Measurements from ENCODE around the gene FLG2.

Gene FLG2

GRCh38 chr1:152359906-152360305 lies at the start of gene FLG2:
FLG2 (minus strand) TSS chr1:152360006; CDS start chr1:152358884, 1,122 bp downstream.
- DNase-seq (ENCODE audit: low read depth in 2 of 2), result no peak

GRCh38 chr1:152408664-152409063 lies 48.9 kb upstream of the FLG2 start:
- no peak for DNase-seq (ENCODE audit: low read depth in 2 of 2)

- no peak for DNase-seq (ENCODE audit: low read depth in 2 of 2)
These were observed 39.2 kb upstream of the FLG2 start for GRCh38 chr1:152398812-152399698.

- DNase-seq (ENCODE audit: low read depth in 2 of 2), result no peak
These were observed 37.7 kb upstream of the FLG2 start for GRCh38 chr1:152397474-152397873.

GRCh38 chr1:152394151-152394550 lies 34.3 kb upstream of the FLG2 start:
- DNase-seq (ENCODE audit: low read depth in 2 of 2), result no peak

- DNase-seq (ENCODE audit: low read depth in 2 of 2), result no peak
These were observed 33.1 kb upstream of the FLG2 start for GRCh38 chr1:152392909-152393308.

GRCh38 chr1:152388889-152389288 lies 29.1 kb upstream of the FLG2 start:
- no peak for DNase-seq (ENCODE audit: low read depth in 2 of 2)

GRCh38 chr1:152386940-152387339 lies 27.1 kb upstream of the FLG2 start:
- DNase-seq (ENCODE audit: low read depth in 2 of 2), result no peak

- no peak for DNase-seq (ENCODE audit: low read depth in 2 of 2)
These were observed 21.1 kb upstream of the FLG2 start for GRCh38 chr1:152380932-152381331.

- DNase-seq (ENCODE audit: low read depth in 2 of 2), result no peak
These were observed 14.6 kb upstream of the FLG2 start for GRCh38 chr1:152374451-152374850.

- DNase-seq (ENCODE audit: low read depth in 2 of 2), result no peak
These were observed 12.9 kb upstream of the FLG2 start for GRCh38 chr1:152372672-152373071.

GRCh38 chr1:152367436-152367835 lies 7.6 kb upstream of the FLG2 start:
- DNase-seq (ENCODE audit: low read depth in 2 of 2), result no peak

GRCh38 chr1:152356736-152357135 lies 3.1 kb downstream of the FLG2 start:
- no peak for DNase-seq (ENCODE audit: low read depth in 2 of 2)

GRCh38 chr1:152349611-152350010 lies 10.2 kb downstream of the FLG2 start:
- DNase-seq (ENCODE audit: low read depth in 2 of 2), result no peak

GRCh38 chr1:152348447-152348846 lies 11.4 kb downstream of the FLG2 start:
- no peak for DNase-seq (ENCODE audit: low read depth in 2 of 2)

GRCh38 chr1:152347116-152347728 lies 12.6 kb downstream of the FLG2 start:
- peak in 1 of 2 experiments; percentile 35 for DNase-seq (ENCODE audit: low read depth in 2 of 2)

- DNase-seq (ENCODE audit: low read depth in 2 of 2), result no peak
These were observed 15.4 kb downstream of the FLG2 start for GRCh38 chr1:152344438-152344837.

- DNase-seq (ENCODE audit: low read depth in 2 of 2), result no peak
These were observed 16.8 kb downstream of the FLG2 start for GRCh38 chr1:152343006-152343405.

- DNase-seq (ENCODE audit: low read depth in 2 of 2), result no peak
These were observed 24.4 kb downstream of the FLG2 start for GRCh38 chr1:152335399-152335798.

- DNase-seq (ENCODE audit: low read depth in 2 of 2), result no peak
These were observed 30.9 kb downstream of the FLG2 start for GRCh38 chr1:152328801-152329391.

- DNase-seq (ENCODE audit: low read depth in 2 of 2), result no peak
These were observed 34.7 kb downstream of the FLG2 start, which contains the start of gene FLG for GRCh38 chr1:152325111-152325510. FLG (minus strand) TSS chr1:152325239; CDS start chr1:152315456, 9,783 bp downstream.

GRCh38 chr1:152313970-152314369 lies 45.8 kb downstream of the FLG2 start:
- DNase-seq (ENCODE audit: low read depth in 2 of 2), result no peak
